GM03348 (cell line): ENCODE results near the gene MYO1D.
"Not testable (repeated sequence)": the region's sequence is repeated elsewhere in the genome, so short reads cannot be mapped to it uniquely, and the experiment has no call there.

Experiments
- DNase-seq: peaks from one replicate; pipeline ENCODE4 v3.0.0; 2012; ENCODE audit warnings: low spot score

The MYO1D gene

GRCh38 chr17:32876417-32877163 is at the start of gene MYO1D:
Gene MYO1D, minus strand, starts transcription at chr17:32877124. Its CDS starts 252 bp downstream, at chr17:32876872.
- DNase-seq: peak; percentile 72

GRCh38 chr17:32926183-32926582 is 49.3 kb upstream of the MYO1D start:
- DNase-seq: no peak

GRCh38 chr17:32923905-32924304 is 47.0 kb upstream of the MYO1D start:
- not testable (repeated sequence) for DNase-seq

GRCh38 chr17:32921017-32921416 is 44.1 kb upstream of the MYO1D start:
- no peak for DNase-seq

GRCh38 chr17:32920293-32920692 is 43.4 kb upstream of the MYO1D start:
- DNase-seq: no peak

GRCh38 chr17:32919876-32920275 is 43.0 kb upstream of the MYO1D start:
- not testable (repeated sequence) for DNase-seq

GRCh38 chr17:32917842-32918241 is 40.9 kb upstream of the MYO1D start:
- DNase-seq: no peak

GRCh38 chr17:32917081-32917480 is 40.2 kb upstream of the MYO1D start:
- DNase-seq: no peak

- DNase-seq: no peak
Observed at GRCh38 chr17:32916134-32916533, 39.2 kb upstream of the MYO1D start.

- no peak for DNase-seq
Observed at GRCh38 chr17:32915245-32915644, 38.3 kb upstream of the MYO1D start.

GRCh38 chr17:32914181-32914580 is 37.3 kb upstream of the MYO1D start:
- no peak for DNase-seq

- no peak for DNase-seq
Observed at GRCh38 chr17:32913593-32913992, 36.7 kb upstream of the MYO1D start.

GRCh38 chr17:32912218-32912897 is 35.4 kb upstream of the MYO1D start:
- peak; percentile 79 for DNase-seq

GRCh38 chr17:32910769-32911168 is 33.8 kb upstream of the MYO1D start:
- no peak for DNase-seq

- DNase-seq: peak; percentile 88
Observed at GRCh38 chr17:32909787-32910369, 33.0 kb upstream of the MYO1D start.

- DNase-seq: no peak
Observed at GRCh38 chr17:32907583-32907982, 30.7 kb upstream of the MYO1D start.

GRCh38 chr17:32904891-32905290 is 28.0 kb upstream of the MYO1D start:
- no peak for DNase-seq

GRCh38 chr17:32903774-32904673 is 27.1 kb upstream of the MYO1D start:
- DNase-seq: no peak

- DNase-seq: no peak
Observed at GRCh38 chr17:32901743-32902142, 24.8 kb upstream of the MYO1D start.

GRCh38 chr17:32899236-32900013 is 22.5 kb upstream of the MYO1D start:
- no peak for DNase-seq

GRCh38 chr17:32896647-32897258 is 19.8 kb upstream of the MYO1D start:
- no peak for DNase-seq
